IPS DF 4.7 (cell line): Measurements from ENCODE around the gene NIPA2.
A peak's percentile ranks its signal among the peaks of the same experiment; 100 is the strongest.

Experiments used
- DNase-seq: peaks from one replicate; pipeline ENCODE4 v3.0.0-alpha.2; 2013; ENCODE audit warnings: low spot score; ENCODE audit errors: extremely low read depth

NIPA2 gene

GRCh38 chr15:22839046-22839695 is 705 bp downstream of the NIPA2 start:
- no peak for DNase-seq

- DNase-seq: no peak
Measured at GRCh38 chr15:22844421-22845288, 6.2 kb downstream of the NIPA2 start.

GRCh38 chr15:22845289-22845900 is 6.9 kb downstream of the NIPA2 start:
- DNase-seq: peak; percentile 16

- DNase-seq: no peak
Measured at GRCh38 chr15:22846073-22846472, 7.6 kb downstream of the NIPA2 start.

DNA sequence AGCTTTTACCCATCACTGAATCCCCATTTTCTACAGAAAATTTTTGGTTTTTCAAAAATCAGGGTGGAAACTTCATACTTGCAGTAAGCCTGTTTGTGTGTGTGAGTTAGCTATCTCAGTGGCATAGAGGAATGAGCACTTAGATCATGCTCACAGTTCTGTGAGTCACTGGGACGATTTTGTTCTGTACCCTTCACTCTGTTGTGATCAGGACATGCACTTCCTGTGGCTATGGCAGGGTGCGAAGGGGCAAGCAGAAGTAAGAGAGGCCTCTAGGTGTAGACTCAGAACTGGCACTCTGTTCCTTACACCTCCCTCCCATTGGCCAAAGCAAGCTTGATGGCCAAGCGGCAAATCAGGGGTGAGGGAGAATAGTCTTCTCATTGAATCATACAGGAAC is 11.6 kb downstream of the NIPA2 start:
- DNase-seq: no peak

GRCh38 chr15:22851513-22851912 is 13.0 kb downstream of the NIPA2 start:
- DNase-seq: no peak

GRCh38 chr15:22855791-22856190 is 17.3 kb downstream of the NIPA2 start:
- no peak for DNase-seq

DNA sequence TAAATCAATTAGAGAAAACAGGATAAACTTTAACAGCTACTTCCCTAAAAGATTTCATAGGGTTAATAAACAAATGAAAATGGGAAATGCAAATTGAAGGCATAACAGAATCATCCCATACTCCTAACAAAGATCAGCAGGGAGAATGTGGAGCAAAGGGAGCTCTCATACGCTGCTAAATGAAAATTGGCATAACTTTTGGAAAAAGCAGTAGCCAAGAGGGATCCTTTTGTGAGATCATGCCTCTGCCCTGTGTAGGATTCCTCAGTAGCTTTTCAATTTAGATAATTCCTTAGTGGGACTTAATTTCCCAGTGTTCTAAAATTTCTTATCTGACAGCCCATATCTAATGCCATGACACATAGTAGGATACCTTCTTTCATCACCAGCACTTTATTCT is 18.2 kb downstream of the NIPA2 start:
- DNase-seq: no peak

DNA sequence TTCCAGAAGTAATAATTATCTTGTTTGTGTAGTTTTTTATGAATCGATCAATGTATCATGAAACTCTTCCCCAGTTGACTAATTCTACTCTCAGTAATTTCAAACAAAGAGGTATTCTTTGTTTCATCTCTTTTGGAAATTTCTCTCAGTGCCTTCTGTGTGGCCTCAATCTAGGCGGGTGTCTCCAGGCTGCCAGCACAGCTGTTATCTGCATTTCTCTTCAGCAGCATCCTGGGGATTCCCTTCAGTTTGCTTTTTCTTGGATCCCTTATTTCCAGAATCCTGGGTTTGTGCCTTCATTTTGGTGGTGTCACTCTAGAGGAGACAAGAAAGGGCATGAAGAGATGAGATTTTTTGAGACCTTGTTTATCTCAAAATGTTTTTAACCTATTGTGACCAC is 22.7 kb downstream of the NIPA2 start:
- DNase-seq: no peak

- no peak for DNase-seq
Measured at GRCh38 chr15:22863356-22863755, 24.9 kb downstream of the NIPA2 start.

DNA sequence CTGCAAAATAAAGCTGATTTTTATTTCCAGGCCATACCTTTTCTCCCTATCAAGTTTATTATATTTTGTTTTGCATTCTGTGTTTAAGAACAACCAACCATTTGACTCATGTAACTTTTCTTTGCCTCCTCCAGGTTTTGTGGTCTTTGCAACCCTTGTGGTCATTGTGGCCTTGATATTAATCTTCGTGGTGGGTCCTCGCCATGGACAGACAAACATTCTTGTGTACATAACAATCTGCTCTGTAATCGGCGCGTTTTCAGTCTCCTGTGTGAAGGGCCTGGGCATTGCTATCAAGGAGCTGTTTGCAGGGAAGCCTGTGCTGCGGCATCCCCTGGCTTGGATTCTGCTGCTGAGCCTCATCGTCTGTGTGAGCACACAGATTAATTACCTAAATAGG is 27.6 kb downstream of the NIPA2 start:
- no peak for DNase-seq

GRCh38 chr15:22867886-22868285 is 29.4 kb downstream of the NIPA2 start:
- DNase-seq: no peak

DNA sequence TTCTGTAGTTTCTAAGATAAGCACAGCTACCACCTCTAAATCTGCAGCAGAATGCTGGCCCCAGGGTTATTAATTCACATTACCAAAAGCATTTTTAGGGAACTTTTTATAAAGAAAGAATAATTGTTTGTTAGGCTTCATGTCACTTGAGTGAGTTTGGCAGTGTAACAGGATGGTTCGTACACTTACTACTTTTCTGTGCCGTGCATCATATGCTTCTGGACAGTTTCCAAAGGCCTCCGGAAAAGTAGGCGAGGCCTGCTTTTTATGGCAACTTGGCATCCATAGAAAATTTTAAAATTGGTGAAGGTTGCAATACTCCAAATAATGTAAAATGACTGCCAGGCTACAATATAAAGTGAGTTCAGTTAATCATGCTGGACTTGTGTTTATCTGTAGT is 30.0 kb downstream of the NIPA2 start:
- no peak for DNase-seq

GRCh38 chr15:22868928-22869327 is 30.5 kb downstream of the NIPA2 start:
- DNase-seq: no peak

DNA sequence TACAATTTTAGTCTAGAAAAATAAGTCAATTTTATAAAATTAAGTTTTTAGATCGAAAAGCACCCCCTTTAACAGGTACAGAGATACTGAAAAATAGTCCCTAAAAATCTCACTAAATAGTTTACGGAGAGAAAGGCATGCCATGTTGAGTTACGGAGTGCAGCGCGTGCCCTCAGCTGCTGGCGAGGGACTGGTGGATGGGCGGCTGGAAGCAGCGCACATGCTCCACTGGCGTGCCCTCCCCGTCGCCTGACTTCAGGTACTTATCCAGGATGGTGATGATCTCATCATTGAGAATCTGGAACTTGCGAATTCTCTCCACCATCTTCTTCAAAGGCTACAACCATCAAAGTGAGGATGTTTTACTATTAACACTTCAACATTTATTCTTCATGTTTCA is 31.4 kb downstream of the NIPA2 start:
- DNase-seq: no peak

- DNase-seq: no peak
Measured at GRCh38 chr15:22870865-22871264, 32.4 kb downstream of the NIPA2 start.

- no peak for DNase-seq
Measured at GRCh38 chr15:22871481-22872086, 33.1 kb downstream of the NIPA2 start.

DNA sequence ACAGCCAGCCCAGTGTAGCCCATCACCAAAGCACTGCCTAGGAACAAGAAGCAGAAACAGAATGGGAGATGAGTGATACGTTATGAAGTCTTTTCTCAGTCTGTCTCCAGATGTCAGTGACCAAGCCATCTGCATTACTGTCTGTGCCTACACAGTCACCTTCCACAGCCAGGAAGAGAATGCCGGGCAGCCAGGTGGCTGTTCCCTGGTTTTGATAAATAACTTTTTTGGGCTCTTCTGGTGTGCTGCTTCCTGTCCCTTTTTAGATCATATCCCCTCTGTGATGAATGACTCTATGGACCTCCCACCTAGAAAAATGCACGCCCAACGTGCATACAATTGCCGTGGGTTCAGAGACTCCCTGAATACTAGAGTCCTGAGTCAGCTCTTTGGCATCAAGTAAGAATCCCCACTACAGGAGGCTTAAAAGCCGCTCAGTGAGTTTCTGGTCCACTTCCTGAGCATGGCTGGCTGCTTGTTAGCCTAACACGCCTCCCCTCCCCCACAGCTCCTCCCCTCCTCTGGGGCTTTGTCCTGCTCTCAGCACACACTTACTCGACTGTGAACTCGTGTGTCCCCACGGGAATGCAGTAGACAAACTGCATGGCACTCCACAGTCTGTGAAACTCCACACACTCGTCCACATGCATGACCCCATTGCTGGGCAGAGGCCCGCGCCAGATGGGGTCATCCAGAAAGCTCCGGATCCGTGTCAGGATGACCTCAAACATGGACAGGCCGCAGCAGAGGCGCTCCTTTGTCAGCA is 34.7 kb downstream of the NIPA2 start:
- DNase-seq: peak; percentile 41

- DNase-seq: no peak
Measured at GRCh38 chr15:22873841-22874240, 35.4 kb downstream of the NIPA2 start.

GRCh38 chr15:22874256-22874655 is 35.8 kb downstream of the NIPA2 start:
- DNase-seq: no peak

GRCh38 chr15:22874966-22875365 is 36.5 kb downstream of the NIPA2 start:
- no peak for DNase-seq
